NCI-H2171 treated with DMSO at 0.1 percent for 48 hours (cell line): Measurements from ENCODE around the gene USH2A.

Experiments
- DNase-seq: peaks from one replicate; lab custom pipeline; 2025; lab: John Stamatoyannopoulos, UW

Gene USH2A

DNA sequence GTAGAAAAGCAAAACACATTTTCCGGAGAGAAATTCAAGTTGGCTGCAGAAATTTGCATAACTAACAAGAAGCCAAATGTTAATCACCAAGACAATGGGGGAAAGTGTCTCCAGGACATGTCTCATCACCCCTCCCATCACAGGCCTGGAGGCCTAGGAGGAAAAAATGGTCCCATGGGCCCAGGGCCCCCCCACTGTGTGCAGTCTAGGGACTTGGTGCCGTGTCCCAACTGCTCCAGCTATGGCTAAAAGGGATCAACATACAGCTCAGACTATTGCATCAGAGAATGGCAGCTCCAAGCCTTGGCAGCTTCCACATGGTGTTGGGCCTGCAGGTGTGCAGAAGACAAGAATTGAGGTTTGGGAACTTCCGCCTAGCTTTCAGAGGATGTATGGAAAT lies 138.2 kb downstream of the USH2A start:
- no peak for DNase-seq

- no peak for DNase-seq
Observed at GRCh38 chr1:216281757-216282156, 141.5 kb downstream of the USH2A start.

- no peak for DNase-seq
Observed at GRCh38 chr1:216270086-216270773, 153.0 kb downstream of the USH2A start.

- no peak for DNase-seq
Observed at GRCh38 chr1:216261631-216262030, 161.6 kb downstream of the USH2A start.

DNA sequence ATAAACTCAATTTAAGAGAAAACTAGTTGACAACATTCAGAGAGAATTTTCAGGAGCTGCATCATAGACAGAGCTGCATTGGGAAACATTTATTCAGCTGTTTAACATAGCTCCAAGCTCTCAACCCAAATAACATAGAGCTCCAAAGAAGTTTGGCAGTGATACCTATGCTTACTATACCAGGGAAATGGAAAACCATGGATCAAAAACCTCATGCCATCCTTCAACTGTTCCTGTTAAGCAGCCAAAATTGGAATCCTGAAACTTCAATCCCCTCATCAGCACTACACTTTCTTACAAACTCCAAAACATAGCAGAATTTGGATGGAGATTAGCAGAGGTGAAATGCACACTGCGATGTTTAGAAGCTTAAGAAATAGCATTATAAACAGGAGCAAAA lies 164.4 kb downstream of the USH2A start:
- no peak for DNase-seq

DNA sequence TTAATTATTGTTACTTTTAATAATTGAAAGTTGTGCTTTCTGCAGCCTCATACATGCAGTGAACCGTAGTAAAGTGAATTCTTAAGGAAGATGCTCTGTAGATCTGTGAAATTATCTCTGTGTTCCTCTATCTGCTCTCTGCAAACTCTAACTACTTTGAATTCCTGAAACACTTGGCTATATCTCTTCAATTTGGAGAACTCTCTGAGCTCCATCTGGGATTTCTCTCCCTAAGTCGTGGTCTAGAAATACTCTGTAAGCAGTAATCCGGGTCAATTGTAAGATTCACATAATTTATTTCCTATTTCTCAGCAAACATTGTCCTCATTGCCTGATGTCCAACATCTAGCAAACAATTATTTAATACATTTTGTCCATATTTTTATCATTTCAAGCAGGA lies 164.9 kb downstream of the USH2A start:
- DNase-seq: no peak

- DNase-seq: no peak
Observed at GRCh38 chr1:216250861-216251260, 172.4 kb downstream of the USH2A start.

- DNase-seq: no peak
Observed at GRCh38 chr1:216248628-216249027, 174.6 kb downstream of the USH2A start.

DNA sequence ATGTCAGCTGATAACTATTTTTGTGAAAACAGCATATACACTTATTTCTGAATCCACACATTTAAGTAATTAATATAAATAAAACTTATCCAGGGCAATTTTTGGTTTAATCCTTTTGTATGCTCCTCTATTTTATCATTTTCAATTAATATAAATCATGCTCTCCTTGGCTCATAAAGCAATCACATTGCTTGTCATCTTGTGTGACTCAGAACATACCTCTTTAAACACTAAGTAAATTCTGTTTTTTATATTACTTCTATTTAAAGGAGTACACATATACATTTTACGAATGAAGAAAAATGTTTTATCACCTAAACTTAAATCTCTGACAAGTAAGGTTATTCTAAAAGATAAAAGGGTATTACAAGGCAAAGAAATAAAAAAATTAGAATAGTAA lies 175.3 kb downstream of the USH2A start:
- DNase-seq: no peak

DNA sequence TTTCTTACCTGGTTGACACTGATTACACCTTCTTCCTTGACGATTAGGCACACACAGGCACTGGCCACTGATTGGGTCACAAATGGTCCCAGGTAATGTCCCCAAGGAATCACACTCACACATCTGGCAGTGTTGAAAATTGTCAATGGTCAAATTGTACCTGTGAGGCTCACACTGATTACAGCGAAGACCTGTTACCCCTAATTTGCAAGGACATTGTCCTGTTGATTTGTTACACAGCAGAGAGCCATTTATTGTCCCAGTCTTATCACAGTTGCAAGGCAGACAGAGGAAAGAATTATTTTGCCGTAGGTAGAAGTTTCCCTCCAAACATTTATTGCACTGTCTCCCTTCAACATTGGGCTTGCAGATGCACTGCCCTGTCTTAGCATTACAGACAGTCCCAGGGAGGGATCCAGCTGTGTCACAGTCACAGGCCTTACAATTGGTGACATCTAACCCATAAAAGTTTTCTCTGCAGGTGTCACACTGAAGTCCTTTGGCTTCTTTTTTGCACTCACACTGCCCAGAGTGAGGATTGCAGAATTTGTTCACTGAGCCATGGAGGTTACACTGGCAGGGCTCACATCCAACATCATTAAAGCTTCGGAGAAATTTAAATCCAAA lies 176.6 kb downstream of the USH2A start:
- no peak for DNase-seq

DNA sequence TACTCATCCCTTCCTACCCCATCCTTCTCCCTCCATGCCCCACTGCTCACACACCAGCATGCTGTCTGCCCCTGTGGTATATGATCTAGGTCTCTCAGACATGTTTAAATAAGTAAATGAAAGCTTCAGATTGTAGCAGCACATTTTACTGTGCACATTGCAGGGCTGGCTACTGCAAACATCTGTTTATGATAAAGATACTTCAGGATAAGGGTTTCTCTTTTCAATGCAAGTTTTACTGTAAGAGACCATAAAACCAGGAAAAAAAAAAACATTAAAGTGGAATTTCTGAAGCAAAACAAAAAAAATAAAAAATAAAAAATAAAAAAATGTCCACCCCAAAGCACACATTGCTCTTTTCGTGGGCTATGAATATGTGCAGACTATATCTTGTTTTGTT lies 184.4 kb downstream of the USH2A start:
- no peak for DNase-seq

DNA sequence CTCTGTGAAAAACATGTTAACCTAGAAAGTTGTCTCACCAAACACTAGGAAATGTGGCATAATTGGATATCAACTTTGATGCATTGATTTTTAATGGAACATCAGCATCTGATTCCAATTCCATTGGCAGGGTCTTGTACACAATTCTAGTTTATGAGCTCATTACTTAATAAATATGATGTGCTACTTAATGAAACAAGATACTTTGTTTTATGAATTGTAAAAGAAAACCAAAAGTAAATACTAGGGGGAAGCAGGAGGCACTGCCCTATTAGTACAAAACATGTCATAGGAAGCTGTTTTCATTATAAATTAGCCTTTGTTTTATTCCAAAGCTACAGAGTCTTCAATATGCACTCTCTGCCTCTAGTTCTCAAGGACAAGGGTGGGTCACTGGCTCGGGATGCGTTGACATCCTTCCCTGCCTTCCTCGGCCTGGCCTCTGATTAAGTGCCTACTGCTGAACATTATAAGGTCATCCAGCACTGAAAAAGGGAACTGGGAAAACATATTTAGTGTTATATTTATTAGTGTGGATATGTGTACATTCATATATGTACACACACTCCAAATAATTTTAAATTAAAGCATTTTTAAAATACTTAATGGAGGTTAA lies 185.2 kb downstream of the USH2A start:
- no peak for DNase-seq

DNA sequence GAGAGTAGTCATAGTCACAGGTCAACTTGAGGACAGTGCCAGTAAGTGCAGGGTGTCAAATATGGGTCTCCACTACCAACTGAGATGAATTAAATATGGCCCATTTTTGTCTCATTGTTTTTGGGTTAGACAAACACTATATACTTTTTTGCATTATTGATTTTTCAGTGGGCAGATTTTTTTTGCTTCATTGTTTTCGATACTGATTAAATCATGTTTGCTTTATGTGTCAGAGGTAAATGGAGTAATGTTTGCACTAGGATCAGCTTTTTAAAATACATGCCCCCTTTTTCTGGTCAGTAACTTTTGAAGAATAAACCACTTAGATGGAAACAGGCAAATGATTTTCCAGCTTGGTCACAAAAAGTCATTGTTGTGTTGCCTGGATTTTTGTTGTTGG lies 199.0 kb downstream of the USH2A start:
- DNase-seq: no peak

- DNase-seq: peak; percentile 71
Observed at GRCh38 chr1:216223486-216223885, 199.8 kb downstream of the USH2A start.

- DNase-seq: no peak
Observed at GRCh38 chr1:216222288-216222687, 201.0 kb downstream of the USH2A start.

- peak; percentile 65 for DNase-seq
Observed at GRCh38 chr1:216221260-216221700, 202.0 kb downstream of the USH2A start.

GRCh38 chr1:216216305-216216704 lies 206.9 kb downstream of the USH2A start:
- DNase-seq: no peak

DNA sequence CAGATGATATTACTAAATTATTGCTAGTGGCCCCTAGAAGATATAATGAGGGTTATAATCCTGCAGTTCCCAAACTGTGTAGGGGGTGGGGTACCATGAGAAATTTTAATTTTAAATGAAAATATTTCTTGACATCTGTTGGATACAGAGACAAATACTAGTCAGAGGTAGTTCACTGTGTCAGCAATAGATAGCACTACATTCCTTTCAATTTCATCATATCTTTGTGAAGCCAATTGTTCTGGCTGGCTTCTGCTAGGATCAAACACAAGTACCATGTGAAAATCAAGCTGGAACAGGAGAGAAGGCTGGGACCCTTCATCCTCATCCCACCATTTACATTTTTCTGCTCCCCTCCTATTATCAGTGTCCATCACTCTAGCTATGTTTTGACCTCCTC lies 208.1 kb downstream of the USH2A start:
- no peak for DNase-seq

- DNase-seq: no peak
Observed at GRCh38 chr1:216212826-216213225, 210.4 kb downstream of the USH2A start.

GRCh38 chr1:216210081-216210480 lies 213.2 kb downstream of the USH2A start:
- DNase-seq: no peak

GRCh38 chr1:216209125-216209524 lies 214.1 kb downstream of the USH2A start:
- DNase-seq: no peak

- no peak for DNase-seq
Observed at GRCh38 chr1:216207154-216207553, 216.1 kb downstream of the USH2A start.

DNA sequence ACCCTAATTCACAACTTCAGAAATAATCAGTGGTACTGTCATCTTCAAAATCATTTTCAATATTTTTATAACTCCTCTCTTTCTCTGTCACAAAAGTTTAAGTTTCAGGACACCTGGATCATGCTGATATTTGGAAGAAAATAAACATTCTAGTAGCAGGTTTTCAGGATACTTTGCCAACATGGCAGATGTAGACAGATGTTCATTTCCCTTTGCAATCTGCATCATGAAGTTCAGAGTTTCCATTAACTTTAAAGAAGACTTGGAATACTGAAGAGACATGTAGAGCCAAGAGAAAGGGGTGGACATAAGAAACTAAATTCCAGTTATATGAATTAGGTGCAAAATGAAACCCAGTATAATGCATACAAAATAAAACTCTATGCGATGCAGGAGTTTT lies 218.1 kb downstream of the USH2A start:
- no peak for DNase-seq

- no peak for DNase-seq
Observed at GRCh38 chr1:216201946-216202345, 221.3 kb downstream of the USH2A start.
